Prostate gland (tissue), 2 donors: ENCODE data around the gene ATP1B3.

Experiments
- POLR2A ChIP-seq: fragments of 450-650 bp; IDR thresholded peaks from one replicate; pipeline ENCODE4 v1.6.1; 2016; ENCODE audit warnings: antibody characterized with exemption, mild to moderate bottlenecking
- POLR2AphosphoS5 ChIP-seq: sonication (generic); formaldehyde crosslinking; IDR thresholded peaks from one replicate; pipeline ENCODE4 v1.6.1; 2017; ENCODE audit warnings: antibody characterized with exemption
- TF ChIP-seq, protein P1 (sequence below), 4 experiments: fragments of 200-600 bp in 2 of 4; fragments of 450-650 bp in 2 of 4; sonication (generic) in 2 of 4; IDR thresholded peaks; 1 replicate in 3 of 4; 2 replicates in 1 of 4; pipeline ENCODE4 v1.5.1; 2016 to 2019; ENCODE audit warnings: antibody characterized with exemption in 4 of 4, mild to moderate bottlenecking in 2 of 4, moderate library complexity in 2 of 4

DNA sequence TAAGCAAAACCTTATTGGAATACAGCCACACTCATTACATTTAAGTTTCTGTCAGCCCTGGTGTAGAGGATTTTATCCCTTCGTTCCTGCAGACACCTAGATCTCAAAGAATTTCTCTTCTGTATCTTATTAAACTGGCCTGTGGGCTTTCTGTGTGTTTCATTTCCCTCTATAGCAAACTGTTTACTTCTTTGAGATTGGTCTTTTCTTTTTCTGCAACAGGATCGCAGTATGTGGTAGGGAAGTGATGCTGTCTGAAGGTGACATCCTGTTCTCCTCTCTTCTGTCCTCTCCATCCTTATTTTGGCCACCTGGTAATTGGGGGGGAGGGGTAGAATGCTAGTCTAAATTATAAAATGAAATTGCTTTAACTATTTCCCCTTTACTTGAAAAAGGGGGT is 25.5 kb downstream of the ATP1B3 start:
- TF ChIP-seq, protein P1, sequence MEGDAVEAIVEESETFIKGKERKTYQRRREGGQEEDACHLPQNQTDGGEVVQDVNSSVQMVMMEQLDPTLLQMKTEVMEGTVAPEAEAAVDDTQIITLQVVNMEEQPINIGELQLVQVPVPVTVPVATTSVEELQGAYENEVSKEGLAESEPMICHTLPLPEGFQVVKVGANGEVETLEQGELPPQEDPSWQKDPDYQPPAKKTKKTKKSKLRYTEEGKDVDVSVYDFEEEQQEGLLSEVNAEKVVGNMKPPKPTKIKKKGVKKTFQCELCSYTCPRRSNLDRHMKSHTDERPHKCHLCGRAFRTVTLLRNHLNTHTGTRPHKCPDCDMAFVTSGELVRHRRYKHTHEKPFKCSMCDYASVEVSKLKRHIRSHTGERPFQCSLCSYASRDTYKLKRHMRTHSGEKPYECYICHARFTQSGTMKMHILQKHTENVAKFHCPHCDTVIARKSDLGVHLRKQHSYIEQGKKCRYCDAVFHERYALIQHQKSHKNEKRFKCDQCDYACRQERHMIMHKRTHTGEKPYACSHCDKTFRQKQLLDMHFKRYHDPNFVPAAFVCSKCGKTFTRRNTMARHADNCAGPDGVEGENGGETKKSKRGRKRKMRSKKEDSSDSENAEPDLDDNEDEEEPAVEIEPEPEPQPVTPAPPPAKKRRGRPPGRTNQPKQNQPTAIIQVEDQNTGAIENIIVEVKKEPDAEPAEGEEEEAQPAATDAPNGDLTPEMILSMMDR (IDR thresholded peaks at IDR 0.05), result no peak
- no peak for TF ChIP-seq POLR2AphosphoS5
- TF ChIP-seq POLR2A, result no peak
